GM23248 (cell line): ENCODE data around the gene AHI1.

Experiments
- EZH2 ChIP-seq: fragments of 200-600 bp; sonication (generic); IDR thresholded peaks from 2 replicates; pipeline ENCODE4 v1.6.1; 2018; ENCODE audit warnings: antibody characterized with exemption, mild to moderate bottlenecking; ENCODE audit not compliant: insufficient read depth, poor library complexity, severe bottlenecking
- EZH2phosphoT487 ChIP-seq: fragments of 200-600 bp; sonication (generic); IDR thresholded peaks from 2 replicates; pipeline ENCODE4 v1.6.1; 2018; ENCODE audit warnings: antibody characterized with exemption, moderate library complexity, mild to moderate bottlenecking, low read depth; ENCODE audit not compliant: insufficient read depth

GRCh38 chr6:135281964-135282363 is 215.6 kb downstream of the AHI1 start:
- no peak for TF ChIP-seq EZH2phosphoT487
- no peak for TF ChIP-seq EZH2
